Activated CD8-positive, alpha-beta memory T cell treated with anti-CD3 and anti-CD28 coated beads for 24 hours (primary cell): ENCODE data around the gene AAK1.
"Not testable (repeated sequence)": the region's sequence is repeated elsewhere in the genome, so short reads cannot be mapped to it uniquely, and the experiment has no call there.

Source experiments
- DNase-seq: peaks from one replicate; pipeline ENCODE4 v3.0.0-alpha.2; 2020

The AAK1 gene

GRCh38 chr2:69481421-69481820 is 162.1 kb downstream of the AAK1 start:
- DNase-seq: no peak

- no peak for DNase-seq
Observed at GRCh38 chr2:69477627-69478026, 165.9 kb downstream of the AAK1 start.

- no peak for DNase-seq
Observed at GRCh38 chr2:69474688-69475087, 168.9 kb downstream of the AAK1 start.

- no peak for DNase-seq
Observed at GRCh38 chr2:69471793-69472192, 171.7 kb downstream of the AAK1 start.

- no peak for DNase-seq
Observed at GRCh38 chr2:69470911-69471310, 172.6 kb downstream of the AAK1 start.

GRCh38 chr2:69469784-69470183 is 173.8 kb downstream of the AAK1 start:
- DNase-seq: no peak

- no peak for DNase-seq
Observed at GRCh38 chr2:69469375-69469774, 174.2 kb downstream of the AAK1 start.

- DNase-seq: no peak
Observed at GRCh38 chr2:69466728-69467127, 176.8 kb downstream of the AAK1 start.

- no peak for DNase-seq
Observed at GRCh38 chr2:69465513-69466456, 177.8 kb downstream of the AAK1 start.

GRCh38 chr2:69464575-69464974 is 179.0 kb downstream of the AAK1 start:
- no peak for DNase-seq

GRCh38 chr2:69462780-69463179 is 180.8 kb downstream of the AAK1 start:
- DNase-seq: no peak

- no peak for DNase-seq
Observed at GRCh38 chr2:69461404-69461803, 182.1 kb downstream of the AAK1 start.

- no peak for DNase-seq
Observed at GRCh38 chr2:69459936-69460335, 183.6 kb downstream of the AAK1 start.

- no peak for DNase-seq
Observed at GRCh38 chr2:69456950-69457445, 186.5 kb downstream of the AAK1 start.

- DNase-seq: no peak
Observed at GRCh38 chr2:69456154-69456553, 187.4 kb downstream of the AAK1 start.

GRCh38 chr2:69454976-69455375 is 188.6 kb downstream of the AAK1 start:
- DNase-seq: no peak

GRCh38 chr2:69453475-69454129 is 189.9 kb downstream of the AAK1 start:
- DNase-seq: no peak

- DNase-seq: no peak
Observed at GRCh38 chr2:69452687-69453086, 190.9 kb downstream of the AAK1 start.

- no peak for DNase-seq
Observed at GRCh38 chr2:69450735-69451416, 192.7 kb downstream of the AAK1 start.

GRCh38 chr2:69449906-69450305 is 193.6 kb downstream of the AAK1 start:
- no peak for DNase-seq

- not testable (repeated sequence) for DNase-seq
Observed at GRCh38 chr2:69443673-69444072, 199.9 kb downstream of the AAK1 start.

GRCh38 chr2:69439499-69439898 is 204.0 kb downstream of the AAK1 start:
- not testable (repeated sequence) for DNase-seq

- no peak for DNase-seq
Observed at GRCh38 chr2:69438580-69438979, 205.0 kb downstream of the AAK1 start.
